ENCODE data around the gene OR51B4.

DNA sequence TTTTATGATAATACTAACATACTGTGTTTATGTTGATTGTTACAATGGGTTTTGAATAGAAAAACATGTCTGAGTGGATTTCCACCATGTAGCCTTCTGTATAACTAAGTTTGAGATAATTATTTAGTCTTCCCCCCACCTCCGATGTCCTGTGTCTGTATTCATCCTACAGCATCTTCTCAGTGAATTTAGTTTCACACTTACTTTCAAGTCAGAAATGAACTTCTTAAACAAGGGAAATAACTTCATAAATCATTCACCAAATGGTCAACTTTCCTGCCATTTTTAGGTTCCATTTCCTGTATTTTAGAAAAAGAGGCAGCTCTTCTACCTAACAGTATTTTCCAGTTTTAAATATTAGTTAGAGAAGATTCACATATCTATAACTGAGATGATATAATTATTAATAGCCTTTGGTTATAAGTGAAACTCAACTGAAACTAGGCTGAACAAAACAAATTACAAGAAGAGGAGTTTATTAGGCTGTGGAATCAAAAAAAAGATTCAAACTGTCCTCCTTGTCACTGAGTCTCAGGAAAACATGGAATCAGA is 38.1 kb upstream of the OR51B4 start:
- TF ChIP-seq, protein P1, sequence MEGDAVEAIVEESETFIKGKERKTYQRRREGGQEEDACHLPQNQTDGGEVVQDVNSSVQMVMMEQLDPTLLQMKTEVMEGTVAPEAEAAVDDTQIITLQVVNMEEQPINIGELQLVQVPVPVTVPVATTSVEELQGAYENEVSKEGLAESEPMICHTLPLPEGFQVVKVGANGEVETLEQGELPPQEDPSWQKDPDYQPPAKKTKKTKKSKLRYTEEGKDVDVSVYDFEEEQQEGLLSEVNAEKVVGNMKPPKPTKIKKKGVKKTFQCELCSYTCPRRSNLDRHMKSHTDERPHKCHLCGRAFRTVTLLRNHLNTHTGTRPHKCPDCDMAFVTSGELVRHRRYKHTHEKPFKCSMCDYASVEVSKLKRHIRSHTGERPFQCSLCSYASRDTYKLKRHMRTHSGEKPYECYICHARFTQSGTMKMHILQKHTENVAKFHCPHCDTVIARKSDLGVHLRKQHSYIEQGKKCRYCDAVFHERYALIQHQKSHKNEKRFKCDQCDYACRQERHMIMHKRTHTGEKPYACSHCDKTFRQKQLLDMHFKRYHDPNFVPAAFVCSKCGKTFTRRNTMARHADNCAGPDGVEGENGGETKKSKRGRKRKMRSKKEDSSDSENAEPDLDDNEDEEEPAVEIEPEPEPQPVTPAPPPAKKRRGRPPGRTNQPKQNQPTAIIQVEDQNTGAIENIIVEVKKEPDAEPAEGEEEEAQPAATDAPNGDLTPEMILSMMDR (IDR thresholded peaks at IDR 0.05) = no peak
- no peak for TF ChIP-seq POLR2A (IDR thresholded peaks at IDR 0.05)

Data from thyroid gland (tissue), 4 donors.